ENCODE results near the gene DYNC1H1.

GRCh38 chr14:101922866-101923265 lies 41.5 kb upstream of the DYNC1H1 start:
- TF ChIP-seq CTCF (IDR thresholded peaks at IDR 0.05; ENCODE audit: low read depth, low read length, poor library complexity, severe bottlenecking) = no peak
- no peak for TF ChIP-seq EZH2phosphoT487 (IDR thresholded peaks at IDR 0.05; ENCODE audit: borderline replicate concordance, low read length)
